Activated naive CD8-positive, alpha-beta T cell treated with anti-CD3 and anti-CD28 coated beads, Interleukin-2, amount 50 U/mL, for 16 hours (primary cell): ENCODE data around the gene MLXIPL.

Experiments used
- DNase-seq: peaks from one replicate; pipeline ENCODE4 v3.0.0-alpha.2; 2020; ENCODE audit warnings: low read depth, low spot score

MLXIPL gene

GRCh38 chr7:73549176-73549575 lies 75.1 kb downstream of the MLXIPL start:
- no peak for DNase-seq

- no peak for DNase-seq
These were observed 76.5 kb downstream of the MLXIPL start for GRCh38 chr7:73547841-73548240.

- DNase-seq, result no peak
These were observed 79.6 kb downstream of the MLXIPL start for GRCh38 chr7:73544678-73545077.
